HEK293 (cell line): ENCODE results near the gene SCYL1.

Experiments used
- CTCF ChIA-PET: fragments of 350-600 bp; formaldehyde crosslinking; extraction: SDS; loops from one replicate; lab custom pipeline; 2021; ENCODE audit warnings: antibody characterized with exemption; lab: Yijun Ruan, JAX
- POLR2A ChIA-PET: fragments of 300-600 bp; formaldehyde crosslinking; extraction: SDS; loops from one replicate; lab custom pipeline; 2020; ENCODE audit warnings: antibody characterized with exemption, inconsistent platforms; lab: Yijun Ruan, JAX
- H3K27ac ChIP-seq: fragments of 200-500 bp; sonication (Bioruptor generic); 2 replicates; pipeline ENCODE4 v1.5.1; 2014; ENCODE audit warnings: low read depth, low read length, control low read depth, inconsistent platforms; ENCODE audit errors: extremely low read depth
- H3K36me3 ChIP-seq, 2 experiments: fragments of 200-500 bp in 1 of 2; sonication (Bioruptor generic) in 1 of 2; 1 replicate in 1 of 2; 2 replicates in 1 of 2; pipeline ENCODE4 v1.5.1; 2014 to 2017; ENCODE audit warnings: inconsistent platforms in 2 of 2, low read length in 2 of 2; ENCODE audit not compliant: control insufficient read depth in 2 of 2, insufficient read depth in 1 of 2
- H3K4me1 ChIP-seq: fragments of 200-500 bp; sonication (Bioruptor generic); 2 replicates; pipeline ENCODE4 v1.5.1; 2014; ENCODE audit warnings: mild to moderate bottlenecking, low read length, inconsistent platforms; ENCODE audit not compliant: control insufficient read depth, insufficient read depth
- H3K4me3 ChIP-seq: 2 replicates; pipeline ENCODE4 v1.5.1; 2011; ENCODE audit warnings: low read depth, mild to moderate bottlenecking, control low read depth, low read length, moderate library complexity
- H3K9me3 ChIP-seq: fragments of 200-500 bp; sonication (Bioruptor generic); 2 replicates; pipeline ENCODE4 v1.5.1; 2014; ENCODE audit warnings: low read depth, low read length, inconsistent platforms; ENCODE audit not compliant: control insufficient read depth, insufficient read depth
- BCL11B ChIP-seq: fragments of 450-650 bp; formaldehyde crosslinking; IDR thresholded peaks from 2 replicates; pipeline ENCODE4 v1.5.1; 2016; ENCODE audit warnings: low read depth, missing biosample characterization, missing genetic modification characterization
- GLI2 ChIP-seq: fragments of 450-650 bp; formaldehyde crosslinking; IDR thresholded peaks from 2 replicates; pipeline ENCODE4; 2017; ENCODE audit warnings: missing biosample characterization, missing genetic modification characterization, low read depth, borderline replicate concordance
- KLF8 ChIP-seq: fragments of 450-650 bp; formaldehyde crosslinking; IDR thresholded peaks from 2 replicates; pipeline ENCODE4 v1.5.1; 2016; ENCODE audit warnings: missing biosample characterization, missing genetic modification characterization
- MYNN ChIP-seq: fragments of 450-650 bp; formaldehyde crosslinking; IDR thresholded peaks from 2 replicates; pipeline ENCODE4 v1.5.1; 2016; ENCODE audit warnings: missing biosample characterization, missing genetic modification characterization, borderline replicate concordance
- SALL2 ChIP-seq: fragments of 450-650 bp; formaldehyde crosslinking; IDR thresholded peaks from 2 replicates; pipeline ENCODE4 v1.5.0; 2017; ENCODE audit warnings: missing biosample characterization, mild to moderate bottlenecking, missing genetic modification characterization, borderline replicate concordance
- SCRT2 ChIP-seq: fragments of 450-650 bp; formaldehyde crosslinking; IDR thresholded peaks from 2 replicates; pipeline ENCODE4 v1.5.1; 2016; ENCODE audit warnings: missing biosample characterization, missing genetic modification characterization
- ZBTB20 ChIP-seq: fragments of 450-650 bp; formaldehyde crosslinking; IDR thresholded peaks from 2 replicates; pipeline ENCODE4 v1.5.1; 2016; ENCODE audit warnings: missing biosample characterization, missing genetic modification characterization
- ZNF140 ChIP-seq: fragments of 450-650 bp; formaldehyde crosslinking; IDR thresholded peaks from 2 replicates; pipeline ENCODE4 v1.5.1; 2016; ENCODE audit warnings: missing biosample characterization, missing genetic modification characterization
- ZNF248 ChIP-seq: fragments of 450-650 bp; formaldehyde crosslinking; IDR thresholded peaks from 2 replicates; pipeline ENCODE4 v1.5.1; 2017; ENCODE audit warnings: missing biosample characterization, missing genetic modification characterization
- ZNF266 ChIP-seq: fragments of 450-650 bp; formaldehyde crosslinking; IDR thresholded peaks from 2 replicates; pipeline ENCODE4 v1.5.1; 2016; ENCODE audit warnings: missing biosample characterization, missing genetic modification characterization, low read depth
- ZNF341 ChIP-seq: fragments of 450-650 bp; formaldehyde crosslinking; IDR thresholded peaks from 2 replicates; pipeline ENCODE4; 2016; ENCODE audit warnings: low read depth, missing biosample characterization, missing genetic modification characterization
- ZNF366 ChIP-seq: fragments of 450-650 bp; formaldehyde crosslinking; conservative IDR thresholded peaks from 2 replicates; pipeline ENCODE4 v1.5.1; 2016; ENCODE audit warnings: missing biosample characterization, missing genetic modification characterization
- ZNF514 ChIP-seq: fragments of 450-650 bp; formaldehyde crosslinking; IDR thresholded peaks from 2 replicates; pipeline ENCODE4 v1.5.1; 2016; ENCODE audit warnings: missing biosample characterization, missing genetic modification characterization
- ZNF548 ChIP-seq: fragments of 450-650 bp; formaldehyde crosslinking; IDR thresholded peaks from 2 replicates; pipeline ENCODE4 v1.5.1; 2016; ENCODE audit warnings: missing biosample characterization, missing genetic modification characterization
- ZNF658 ChIP-seq: fragments of 450-650 bp; formaldehyde crosslinking; IDR thresholded peaks from 2 replicates; pipeline ENCODE4; 2016; ENCODE audit warnings: missing biosample characterization, missing genetic modification characterization
- ZNF777 ChIP-seq: fragments of 450-650 bp; formaldehyde crosslinking; IDR thresholded peaks from 2 replicates; pipeline ENCODE4 v1.5.1; 2017; ENCODE audit warnings: missing biosample characterization, missing genetic modification characterization, borderline replicate concordance
- ZNF792 ChIP-seq: fragments of 450-650 bp; formaldehyde crosslinking; IDR thresholded peaks from 2 replicates; pipeline ENCODE4 v1.5.1; 2016; ENCODE audit warnings: missing biosample characterization, missing genetic modification characterization
- ZNF830 ChIP-seq: fragments of 450-650 bp; IDR thresholded peaks from 2 replicates; pipeline ENCODE4 v1.5.0; 2018; ENCODE audit warnings: missing biosample characterization, missing genetic modification characterization, low read depth, mild to moderate bottlenecking, moderate library complexity
- TF ChIP-seq, protein P1 (sequence below): fragments of 450-650 bp; formaldehyde crosslinking; IDR thresholded peaks from 2 replicates; pipeline ENCODE4 v1.5.1; 2017; ENCODE audit warnings: missing biosample characterization, missing genetic modification characterization
- TF ChIP-seq, protein P2 (sequence below): fragments of 450-650 bp; formaldehyde crosslinking; IDR thresholded peaks from 2 replicates; pipeline ENCODE4 v1.5.1; 2016; ENCODE audit warnings: missing biosample characterization, missing genetic modification characterization
- TF ChIP-seq, protein P3 (sequence below): fragments of 450-650 bp; formaldehyde crosslinking; IDR thresholded peaks from 2 replicates; pipeline ENCODE4 v1.5.1; 2016; ENCODE audit warnings: missing biosample characterization, missing genetic modification characterization
- TF ChIP-seq, protein P4 (sequence below): fragments of 450-650 bp; formaldehyde crosslinking; IDR thresholded peaks from 2 replicates; pipeline ENCODE4 v1.5.1; 2016; ENCODE audit warnings: missing biosample characterization, missing genetic modification characterization, borderline replicate concordance
- TF ChIP-seq, protein P5 (sequence below): fragments of 450-650 bp; formaldehyde crosslinking; IDR thresholded peaks from 2 replicates; pipeline ENCODE4 v1.5.1; 2017; ENCODE audit warnings: missing biosample characterization, mild to moderate bottlenecking, missing genetic modification characterization, moderate library complexity

Gene SCYL1

DNA sequence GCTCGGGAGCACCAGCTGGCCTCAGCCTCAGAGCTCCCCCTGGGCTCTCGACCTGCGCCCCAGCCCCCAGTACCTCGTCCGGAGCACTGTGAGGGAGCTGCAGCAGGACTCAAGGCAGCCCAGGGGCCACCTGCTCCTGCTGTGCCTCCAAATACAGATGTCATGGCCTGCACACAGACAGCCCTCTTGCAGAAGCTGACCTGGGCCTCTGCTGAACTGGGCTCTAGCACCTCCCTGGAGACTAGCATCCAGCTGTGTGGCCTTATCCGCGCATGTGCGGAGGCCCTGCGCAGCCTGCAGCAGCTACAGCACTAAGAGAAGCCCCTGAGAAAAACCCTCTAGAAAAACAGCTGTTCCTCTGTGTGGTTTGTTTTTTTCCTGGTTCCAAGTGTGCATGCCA is 46.5 kb downstream of the SCYL1 start:
- CTCF ChIA-PET = interaction anchor here (0.6 to 5.6 kb wide), 21 partner anchors 11 to 319 kb away, joined by 3 to 133 read pairs (median 5); partner anchors contain the start of genes KAT5 and LTBP3
- H3K4me1 ChIP-seq = peaks cover 16% of the 10 kb centered on the region; the same call in 1 of the 2 replicates
- POLR2A ChIA-PET = interaction anchor here (1.0 to 4.2 kb wide), 11 partner anchors 11 to 149 kb away, joined by 3 to 39 read pairs (median 10); partner anchors contain the start of genes KCNK7, LTBP3, MAP3K11 and NEAT1
- peak overlapping the region; percentile 74 for H3K4me3 ChIP-seq
- H3K27ac ChIP-seq = no peak overlapping the region; the same call in 1 of the 2 replicates
- peaks cover 0 to 23% of the 10 kb centered on the region in 2 experiments; a peak in 1 of 3 replicates for H3K36me3 ChIP-seq
- TF ChIP-seq, protein P1, sequence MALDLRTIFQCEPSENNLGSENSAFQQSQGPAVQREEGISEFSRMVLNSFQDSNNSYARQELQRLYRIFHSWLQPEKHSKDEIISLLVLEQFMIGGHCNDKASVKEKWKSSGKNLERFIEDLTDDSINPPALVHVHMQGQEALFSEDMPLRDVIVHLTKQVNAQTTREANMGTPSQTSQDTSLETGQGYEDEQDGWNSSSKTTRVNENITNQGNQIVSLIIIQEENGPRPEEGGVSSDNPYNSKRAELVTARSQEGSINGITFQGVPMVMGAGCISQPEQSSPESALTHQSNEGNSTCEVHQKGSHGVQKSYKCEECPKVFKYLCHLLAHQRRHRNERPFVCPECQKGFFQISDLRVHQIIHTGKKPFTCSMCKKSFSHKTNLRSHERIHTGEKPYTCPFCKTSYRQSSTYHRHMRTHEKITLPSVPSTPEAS = no peak
- no peak for TF ChIP-seq ZNF830 (tag by site-specific recombination)
- no peak for TF ChIP-seq MYNN (tag by site-specific recombination)
- TF ChIP-seq GLI2 (tag by site-specific recombination) = no peak
- no peak for TF ChIP-seq SALL2
- no peak for TF ChIP-seq KLF8 (tag by site-specific recombination)
- TF ChIP-seq, protein P2, sequence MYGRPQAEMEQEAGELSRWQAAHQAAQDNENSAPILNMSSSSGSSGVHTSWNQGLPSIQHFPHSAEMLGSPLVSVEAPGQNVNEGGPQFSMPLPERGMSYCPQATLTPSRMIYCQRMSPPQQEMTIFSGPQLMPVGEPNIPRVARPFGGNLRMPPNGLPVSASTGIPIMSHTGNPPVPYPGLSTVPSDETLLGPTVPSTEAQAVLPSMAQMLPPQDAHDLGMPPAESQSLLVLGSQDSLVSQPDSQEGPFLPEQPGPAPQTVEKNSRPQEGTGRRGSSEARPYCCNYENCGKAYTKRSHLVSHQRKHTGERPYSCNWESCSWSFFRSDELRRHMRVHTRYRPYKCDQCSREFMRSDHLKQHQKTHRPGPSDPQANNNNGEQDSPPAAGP (tag by site-specific recombination) = no peak
- no peak for TF ChIP-seq ZNF248 (tag by site-specific recombination)
- no peak for TF ChIP-seq ZNF514
- no peak for TF ChIP-seq ZNF366
- TF ChIP-seq, protein P3, sequence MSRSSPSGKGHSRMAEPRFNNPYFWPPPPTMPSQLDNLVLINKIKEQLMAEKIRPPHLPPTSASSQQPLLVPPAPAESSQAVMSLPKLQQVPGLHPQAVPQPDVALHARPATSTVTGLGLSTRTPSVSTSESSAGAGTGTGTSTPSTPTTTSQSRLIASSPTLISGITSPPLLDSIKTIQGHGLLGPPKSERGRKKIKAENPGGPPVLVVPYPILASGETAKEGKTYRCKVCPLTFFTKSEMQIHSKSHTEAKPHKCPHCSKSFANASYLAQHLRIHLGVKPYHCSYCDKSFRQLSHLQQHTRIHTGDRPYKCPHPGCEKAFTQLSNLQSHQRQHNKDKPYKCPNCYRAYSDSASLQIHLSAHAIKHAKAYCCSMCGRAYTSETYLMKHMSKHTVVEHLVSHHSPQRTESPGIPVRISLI = no peak
- TF ChIP-seq ZNF266 (tag by site-specific recombination) = no peak
- TF ChIP-seq ZNF341 (tag by site-specific recombination) = no peak
- no peak for TF ChIP-seq SCRT2 (tag by site-specific recombination)
- no peak for TF ChIP-seq ZNF777
- no peaks in the 10 kb centered on the region for H3K9me3 ChIP-seq

DNA sequence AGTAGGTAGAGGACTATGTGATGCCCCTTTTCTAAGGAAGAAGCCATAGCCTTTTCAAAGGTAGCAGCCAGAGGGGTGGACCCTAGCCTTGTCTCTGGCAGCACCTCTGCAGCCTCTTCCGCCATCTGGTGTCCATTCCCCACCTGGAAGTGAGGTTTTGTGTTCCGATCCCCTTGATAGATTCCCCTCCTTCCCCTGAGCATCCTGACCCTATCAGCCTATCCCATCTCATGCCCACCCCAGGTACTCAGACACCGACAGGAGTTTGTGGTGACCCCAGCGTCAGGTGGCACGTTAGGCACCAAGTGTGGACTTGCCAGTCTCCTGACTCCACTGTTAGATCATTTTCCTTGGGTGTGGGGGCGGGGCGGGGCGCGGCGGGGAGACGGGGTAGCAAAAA is 47.1 kb downstream of the SCYL1 start:
- no peak overlapping the region; the same call in 1 of the 2 replicates for H3K27ac ChIP-seq
- H3K4me1 ChIP-seq = peaks cover 17% of the 10 kb centered on the region; the same call in 1 of the 2 replicates
- POLR2A ChIA-PET = interaction anchor here (0.6 to 4.2 kb wide), 15 partner anchors 12 to 200 kb away, joined by 3 to 39 read pairs (median 6); partner anchors contain the start of genes LTBP3, MALAT1, MAP3K11 and NEAT1
- CTCF ChIA-PET = interaction anchor here (0.6 to 5.6 kb wide), 19 partner anchors 11 to 140 kb away, joined by 3 to 133 read pairs (median 5); partner anchors contain the start of genes KAT5 and LTBP3
- peaks cover 0 to 18% of the 10 kb centered on the region in 2 experiments; a peak in 1 of 3 replicates for H3K36me3 ChIP-seq
- H3K4me3 ChIP-seq = peak overlapping the region; percentile 60
- no peaks in the 10 kb centered on the region for H3K9me3 ChIP-seq
- TF ChIP-seq ZNF792 (tag by site-specific recombination) (no peak), ZNF140 (tag by site-specific recombination) (no peak), ZNF658 (no peak), ZNF548 (no peak), ZBTB20 (tag by site-specific recombination) (no peak), BCL11B (tag by site-specific recombination) (no peak), KLF8 (tag by site-specific recombination) (peak; percentile 51; the same call in 1 of the 2 replicates)
- TF ChIP-seq, protein P1 = no peak
- TF ChIP-seq, protein P4, sequence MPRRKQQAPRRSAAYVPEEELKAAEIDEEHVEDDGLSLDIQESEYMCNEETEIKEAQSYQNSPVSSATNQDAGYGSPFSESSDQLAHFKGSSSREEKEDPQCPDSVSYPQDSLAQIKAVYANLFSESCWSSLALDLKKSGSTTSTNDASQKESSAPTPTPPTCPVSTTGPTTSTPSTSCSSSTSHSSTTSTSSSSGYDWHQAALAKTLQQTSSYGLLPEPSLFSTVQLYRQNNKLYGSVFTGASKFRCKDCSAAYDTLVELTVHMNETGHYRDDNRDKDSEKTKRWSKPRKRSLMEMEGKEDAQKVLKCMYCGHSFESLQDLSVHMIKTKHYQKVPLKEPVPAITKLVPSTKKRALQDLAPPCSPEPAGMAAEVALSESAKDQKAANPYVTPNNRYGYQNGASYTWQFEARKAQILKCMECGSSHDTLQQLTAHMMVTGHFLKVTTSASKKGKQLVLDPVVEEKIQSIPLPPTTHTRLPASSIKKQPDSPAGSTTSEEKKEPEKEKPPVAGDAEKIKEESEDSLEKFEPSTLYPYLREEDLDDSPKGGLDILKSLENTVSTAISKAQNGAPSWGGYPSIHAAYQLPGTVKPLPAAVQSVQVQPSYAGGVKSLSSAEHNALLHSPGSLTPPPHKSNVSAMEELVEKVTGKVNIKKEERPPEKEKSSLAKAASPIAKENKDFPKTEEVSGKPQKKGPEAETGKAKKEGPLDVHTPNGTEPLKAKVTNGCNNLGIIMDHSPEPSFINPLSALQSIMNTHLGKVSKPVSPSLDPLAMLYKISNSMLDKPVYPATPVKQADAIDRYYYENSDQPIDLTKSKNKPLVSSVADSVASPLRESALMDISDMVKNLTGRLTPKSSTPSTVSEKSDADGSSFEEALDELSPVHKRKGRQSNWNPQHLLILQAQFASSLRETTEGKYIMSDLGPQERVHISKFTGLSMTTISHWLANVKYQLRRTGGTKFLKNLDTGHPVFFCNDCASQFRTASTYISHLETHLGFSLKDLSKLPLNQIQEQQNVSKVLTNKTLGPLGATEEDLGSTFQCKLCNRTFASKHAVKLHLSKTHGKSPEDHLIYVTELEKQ (tag by site-specific recombination) = no peak
- TF ChIP-seq, protein P5, sequence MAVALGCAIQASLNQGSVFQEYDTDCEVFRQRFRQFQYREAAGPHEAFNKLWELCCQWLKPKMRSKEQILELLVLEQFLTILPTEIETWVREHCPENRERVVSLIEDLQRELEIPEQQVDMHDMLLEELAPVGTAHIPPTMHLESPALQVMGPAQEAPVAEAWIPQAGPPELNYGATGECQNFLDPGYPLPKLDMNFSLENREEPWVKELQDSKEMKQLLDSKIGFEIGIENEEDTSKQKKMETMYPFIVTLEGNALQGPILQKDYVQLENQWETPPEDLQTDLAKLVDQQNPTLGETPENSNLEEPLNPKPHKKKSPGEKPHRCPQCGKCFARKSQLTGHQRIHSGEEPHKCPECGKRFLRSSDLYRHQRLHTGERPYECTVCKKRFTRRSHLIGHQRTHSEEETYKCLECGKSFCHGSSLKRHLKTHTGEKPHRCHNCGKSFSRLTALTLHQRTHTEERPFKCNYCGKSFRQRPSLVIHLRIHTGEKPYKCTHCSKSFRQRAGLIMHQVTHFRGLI (tag by site-specific recombination) = no peak
